Gastrocnemius medialis (tissue), 4 donors: ENCODE data around the gene HECA. TPM values are rescaled to one million over a fixed set of nuclear protein-coding genes. Genes with fewer than 3 reads are reported as not detected.
A peak's percentile ranks its signal among the peaks of the same experiment; 100 is the strongest.

ENCODE experiments used
- ATAC-seq, 2 donors: fragments of 150-250 bp; one replicate each; pipeline ENCODE4 v1.9.1; 2016
- DNase-seq, 2 donors: peaks; one replicate each; pipeline ENCODE4 v3.0.0-alpha.2; 2019
- H3K27ac ChIP-seq, 4 donors: fragments of 200-600 bp; sonication (generic); 1 replicate in 1 of 4; 2 replicates in 3 of 4; pipeline ENCODE4 v1.5.1; 2016 to 2018; ENCODE audit warnings: mild to moderate bottlenecking in 2 of 4, moderate library complexity in 1 of 4
- H3K27me3 ChIP-seq, 3 donors: fragments of 200-600 bp; sonication (generic) in 2 of 3; 1 replicate in 1 of 3; 2 replicates in 2 of 3; pipeline versions ENCODE4 v1.5.1 to v1.6.0; 2016 to 2019; ENCODE audit warnings: mild to moderate bottlenecking in 1 of 3, moderate library complexity in 1 of 3
- H3K36me3 ChIP-seq, 2 donors: fragments of 200-600 bp; sonication (generic) in 1 of 2; one replicate each; pipeline ENCODE4 v1.5.1; 2017 to 2018
- H3K4me1 ChIP-seq, 2 donors: fragments of 200-600 bp; sonication (generic) in 1 of 2; one replicate each; pipeline ENCODE4 v1.5.1; 2016 to 2017; ENCODE audit warnings: mild to moderate bottlenecking in 2 of 2
- H3K4me3 ChIP-seq, 4 donors: fragments of 200-600 bp; sonication (generic) in 3 of 4; 1 replicate in 1 of 4; 2 replicates in 3 of 4; pipeline ENCODE4 v1.5.1; 2016 to 2019; ENCODE audit warnings: mild to moderate bottlenecking in 2 of 4
- H3K9me3 ChIP-seq, 3 donors: fragments of 200-600 bp; sonication (generic) in 2 of 3; 1 replicate in 1 of 3; 2 replicates in 2 of 3; pipeline ENCODE4 v1.5.1; 2016 to 2019
- POLR2A ChIP-seq, 2 donors: fragments of 450-650 bp; IDR thresholded peaks; one replicate each; pipeline ENCODE4 v1.6.1; 2017; ENCODE audit warnings: antibody characterized with exemption in 2 of 2, mild to moderate bottlenecking in 2 of 2, moderate library complexity in 2 of 2
- in situ Hi-C, 4 donors: fragments of 200-750 bp; cut with MboI; loops; one replicate each; pipeline versions ENCODE4 v1.15.0 to v1.8.0; 2017; ENCODE audit warnings: low sequenced_read_pairs in 4 of 4
- intact Hi-C: fragments of 100-400 bp; cut with DNase I; formaldehyde crosslinking; loops from one replicate; pipeline ENCODE4 v1.15.1; 2023; ENCODE audit warnings: low total_unique reads
- total RNA-seq, 4 donors: library from RNA; depleted of rRNA; stranded (reverse); fragments of >200 nt; gene quantifications; one replicate each; pipeline versions ENCODE4 v1.1.0 to v1.2.3, GENCODE V29; 2016
- TF ChIP-seq, protein P1 (sequence below), 5 experiments: fragments of 450-650 bp in 3 of 5; fragments of 200-600 bp in 2 of 5; sonication (generic) in 2 of 5; IDR thresholded peaks in 4 of 5; conservative IDR thresholded peaks in 1 of 5; 1 replicate in 4 of 5; 2 replicates in 1 of 5; pipeline ENCODE4 v1.5.1; 2016 to 2019; ENCODE audit warnings: antibody characterized with exemption in 5 of 5, mild to moderate bottlenecking in 3 of 5, moderate library complexity in 3 of 5

HECA gene
- total RNA-seq, 4 donors from 2014 or later: 34.5 to 59.1 (median 47.2) TPM

GRCh38 chr6:139126255-139126654 is 8.6 kb upstream of the HECA start:
- H3K4me1 ChIP-seq: peaks cover 10 to 17% of the 10 kb centered on the region in 2 donors
- TF ChIP-seq, protein P1, sequence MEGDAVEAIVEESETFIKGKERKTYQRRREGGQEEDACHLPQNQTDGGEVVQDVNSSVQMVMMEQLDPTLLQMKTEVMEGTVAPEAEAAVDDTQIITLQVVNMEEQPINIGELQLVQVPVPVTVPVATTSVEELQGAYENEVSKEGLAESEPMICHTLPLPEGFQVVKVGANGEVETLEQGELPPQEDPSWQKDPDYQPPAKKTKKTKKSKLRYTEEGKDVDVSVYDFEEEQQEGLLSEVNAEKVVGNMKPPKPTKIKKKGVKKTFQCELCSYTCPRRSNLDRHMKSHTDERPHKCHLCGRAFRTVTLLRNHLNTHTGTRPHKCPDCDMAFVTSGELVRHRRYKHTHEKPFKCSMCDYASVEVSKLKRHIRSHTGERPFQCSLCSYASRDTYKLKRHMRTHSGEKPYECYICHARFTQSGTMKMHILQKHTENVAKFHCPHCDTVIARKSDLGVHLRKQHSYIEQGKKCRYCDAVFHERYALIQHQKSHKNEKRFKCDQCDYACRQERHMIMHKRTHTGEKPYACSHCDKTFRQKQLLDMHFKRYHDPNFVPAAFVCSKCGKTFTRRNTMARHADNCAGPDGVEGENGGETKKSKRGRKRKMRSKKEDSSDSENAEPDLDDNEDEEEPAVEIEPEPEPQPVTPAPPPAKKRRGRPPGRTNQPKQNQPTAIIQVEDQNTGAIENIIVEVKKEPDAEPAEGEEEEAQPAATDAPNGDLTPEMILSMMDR (IDR thresholded peaks at IDR 0.05 in 4 of 5, conservative IDR thresholded peaks at IDR 0.05 in 1 of 5): no peak
- DNase-seq (peak in 1 of 2 donors; percentile 25), ATAC-seq (peak; percentile 87 to 92)
- no peaks in the 10 kb centered on the region for H3K36me3 ChIP-seq
- H3K9me3 ChIP-seq: no peaks in the 10 kb centered on the region
- H3K4me3 ChIP-seq: no peak overlapping the region
- intact Hi-C loops: no loop called here
- H3K27ac ChIP-seq: peak overlapping the region in 3 of 4 donors; percentile 20 to 30 (median 26)
- H3K27me3 ChIP-seq: no peaks in the 10 kb centered on the region
- in situ Hi-C loops: loop anchor here in 2 of 4 donors (5.0 to 25.0 kb wide), 2 partner anchors 236 to 241 kb away; partner anchors contain the start of gene CITED2 (in 1 of the 2)

GRCh38 chr6:139126931-139127330 is 7.9 kb upstream of the HECA start:
- no peaks in the 10 kb centered on the region for H3K9me3 ChIP-seq
- H3K27ac ChIP-seq: peak overlapping the region in 1 of 4 donors; percentile 30
- in situ Hi-C loops (loop anchor here in 2 of 4 donors (5.0 to 25.0 kb wide), 2 partner anchors 235 to 240 kb away; partner anchors contain the start of gene CITED2 (in 1 of the 2)), intact Hi-C loops (no loop called here)
- peaks cover 10 to 17% of the 10 kb centered on the region in 2 donors for H3K4me1 ChIP-seq
- DNase-seq: no peak
- H3K36me3 ChIP-seq: no peaks in the 10 kb centered on the region
- no peak for ATAC-seq
- TF ChIP-seq, protein P1 (IDR thresholded peaks at IDR 0.05 in 4 of 5, conservative IDR thresholded peaks at IDR 0.05 in 1 of 5): no peak
- TF ChIP-seq POLR2A (IDR thresholded peaks at IDR 0.05): no peak
- no peak overlapping the region for H3K4me3 ChIP-seq
- H3K27me3 ChIP-seq: no peaks in the 10 kb centered on the region

DNA sequence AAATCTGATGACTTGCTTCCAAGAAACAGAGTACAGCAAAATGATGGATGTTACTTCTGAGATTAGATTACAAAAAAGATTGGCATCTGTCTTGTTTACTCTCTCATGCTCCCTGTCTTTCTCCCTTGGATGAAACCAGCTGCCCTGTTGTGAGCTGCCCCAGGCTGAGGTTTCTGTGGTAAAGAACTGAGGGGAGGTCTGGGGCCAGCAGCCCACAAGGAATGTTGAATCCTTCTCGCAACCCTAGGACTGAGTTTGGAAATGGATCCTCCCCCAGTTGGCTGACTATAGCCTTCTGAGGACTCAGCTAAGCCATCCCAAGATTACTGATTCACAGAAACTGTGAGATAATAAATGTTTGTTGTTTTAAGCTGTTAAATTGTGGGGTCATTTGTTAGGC is 5.6 kb upstream of the HECA start:
- peaks cover 10 to 17% of the 10 kb centered on the region in 2 donors for H3K4me1 ChIP-seq
- intact Hi-C loops: no loop called here

GRCh38 chr6:139131736-139132280 is 3.1 kb upstream of the HECA start:
- DNase-seq (no peak), ATAC-seq (no peak)
- Histone ChIP-seq H3K9me3 (no peaks in the 10 kb centered on the region), H3K4me1 (peaks cover 7% of the 10 kb centered on the region in 2 donors), H3K4me3 (no peak overlapping the region), H3K36me3 (no peaks in the 10 kb centered on the region), H3K27me3 (no peaks in the 10 kb centered on the region), H3K27ac (no peak overlapping the region)
- in situ Hi-C loops: loop anchor here in 2 of 4 donors (10.0 to 25.0 kb wide), 2 partner anchors 230 to 233 kb away; partner anchors contain the start of gene CITED2 (in 1 of the 2)
- TF ChIP-seq POLR2A (IDR thresholded peaks at IDR 0.05): no peak
- TF ChIP-seq, protein P1 (IDR thresholded peaks at IDR 0.05 in 4 of 5, conservative IDR thresholded peaks at IDR 0.05 in 1 of 5): no peak
- intact Hi-C loops: loop anchor here (5.0 to 10.0 kb wide), 2 partner anchors 100 to 623 kb away; no protein-coding TSS in a partner anchor

More for the DNA sequence above, 5.6 kb upstream of the HECA start:
- Histone ChIP-seq H3K4me3 (no peak overlapping the region), H3K36me3 (no peaks in the 10 kb centered on the region), H3K27me3 (no peaks in the 10 kb centered on the region), H3K27ac (no peak overlapping the region), H3K9me3 (no peaks in the 10 kb centered on the region)
- ATAC-seq (no peak), DNase-seq (no peak)
- TF ChIP-seq POLR2A (IDR thresholded peaks at IDR 0.05): no peak
- TF ChIP-seq, protein P1 (IDR thresholded peaks at IDR 0.05 in 4 of 5, conservative IDR thresholded peaks at IDR 0.05 in 1 of 5): no peak
- in situ Hi-C loops: loop anchor here in 2 of 4 donors (5.0 to 25.0 kb wide), 2 partner anchors 233 to 238 kb away; partner anchors contain the start of gene CITED2 (in 1 of the 2)
